Measurements from ENCODE around the gene HSD17B14. TPM values are rescaled to one million over a fixed set of nuclear protein-coding genes. Genes with fewer than 3 reads are reported as not detected.

HSD17B14 gene
- total RNA-seq, 4 donors from 2014 or later: 5.6 to 31.9 (median 8.7) TPM

- Histone ChIP-seq H3K4me3 (no peak overlapping the region), H3K27ac (no peak overlapping the region), H3K4me1 (peaks cover 0 to 2% of the 10 kb centered on the region in 2 donors), H3K9me3 (no peaks in the 10 kb centered on the region), H3K27me3 (no peaks in the 10 kb centered on the region), H3K36me3 (no peaks in the 10 kb centered on the region)
- intact Hi-C loops (cut with DNase I; ENCODE audit: low total_unique reads): loop anchor here (10.0 kb wide), 1 partner anchor 190 kb away; no protein-coding TSS in a partner anchor
- DNase-seq: no peak
- TF ChIP-seq POLR2A (IDR thresholded peaks at IDR 0.05): no peak
- TF ChIP-seq, protein P1, sequence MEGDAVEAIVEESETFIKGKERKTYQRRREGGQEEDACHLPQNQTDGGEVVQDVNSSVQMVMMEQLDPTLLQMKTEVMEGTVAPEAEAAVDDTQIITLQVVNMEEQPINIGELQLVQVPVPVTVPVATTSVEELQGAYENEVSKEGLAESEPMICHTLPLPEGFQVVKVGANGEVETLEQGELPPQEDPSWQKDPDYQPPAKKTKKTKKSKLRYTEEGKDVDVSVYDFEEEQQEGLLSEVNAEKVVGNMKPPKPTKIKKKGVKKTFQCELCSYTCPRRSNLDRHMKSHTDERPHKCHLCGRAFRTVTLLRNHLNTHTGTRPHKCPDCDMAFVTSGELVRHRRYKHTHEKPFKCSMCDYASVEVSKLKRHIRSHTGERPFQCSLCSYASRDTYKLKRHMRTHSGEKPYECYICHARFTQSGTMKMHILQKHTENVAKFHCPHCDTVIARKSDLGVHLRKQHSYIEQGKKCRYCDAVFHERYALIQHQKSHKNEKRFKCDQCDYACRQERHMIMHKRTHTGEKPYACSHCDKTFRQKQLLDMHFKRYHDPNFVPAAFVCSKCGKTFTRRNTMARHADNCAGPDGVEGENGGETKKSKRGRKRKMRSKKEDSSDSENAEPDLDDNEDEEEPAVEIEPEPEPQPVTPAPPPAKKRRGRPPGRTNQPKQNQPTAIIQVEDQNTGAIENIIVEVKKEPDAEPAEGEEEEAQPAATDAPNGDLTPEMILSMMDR (IDR thresholded peaks at IDR 0.05): peak in 1 of 4 experiments; percentile 19
Observed at GRCh38 chr19:48784527-48784926, 51.8 kb downstream of the HSD17B14 start.

- DNase-seq: peak; percentile 41 to 52
- Histone ChIP-seq H3K9me3 (no peaks in the 10 kb centered on the region), H3K27me3 (no peaks in the 10 kb centered on the region), H3K36me3 (no peaks in the 10 kb centered on the region), H3K27ac (peak overlapping the region; percentile 69 to 76), H3K4me3 (no peak overlapping the region), H3K4me1 (peaks cover 0 to 2% of the 10 kb centered on the region in 2 donors)
- intact Hi-C loops (cut with DNase I; ENCODE audit: low total_unique reads): loop anchor here (10.0 kb wide), 1 partner anchor 194 kb away; no protein-coding TSS in a partner anchor
- TF ChIP-seq POLR2A (IDR thresholded peaks at IDR 0.05): no peak
- TF ChIP-seq, protein P1 (IDR thresholded peaks at IDR 0.05): no peak
Observed at GRCh38 chr19:48780631-48781391, 55.5 kb downstream of the HSD17B14 start.

- Histone ChIP-seq H3K9me3 (no peaks in the 10 kb centered on the region), H3K4me3 (no peak overlapping the region), H3K27ac (no peak overlapping the region), H3K36me3 (no peaks in the 10 kb centered on the region), H3K27me3 (no peaks in the 10 kb centered on the region), H3K4me1 (peaks cover 0 to 2% of the 10 kb centered on the region in 2 donors)
- intact Hi-C loops (cut with DNase I; ENCODE audit: low total_unique reads): loop anchor here (10.0 kb wide), 1 partner anchor 195 kb away; no protein-coding TSS in a partner anchor
- TF ChIP-seq, protein P1 (IDR thresholded peaks at IDR 0.05): no peak
- no peak for TF ChIP-seq POLR2A (IDR thresholded peaks at IDR 0.05)
- DNase-seq: no peak
Observed at GRCh38 chr19:48779636-48780035, 56.7 kb downstream of the HSD17B14 start.

DNA sequence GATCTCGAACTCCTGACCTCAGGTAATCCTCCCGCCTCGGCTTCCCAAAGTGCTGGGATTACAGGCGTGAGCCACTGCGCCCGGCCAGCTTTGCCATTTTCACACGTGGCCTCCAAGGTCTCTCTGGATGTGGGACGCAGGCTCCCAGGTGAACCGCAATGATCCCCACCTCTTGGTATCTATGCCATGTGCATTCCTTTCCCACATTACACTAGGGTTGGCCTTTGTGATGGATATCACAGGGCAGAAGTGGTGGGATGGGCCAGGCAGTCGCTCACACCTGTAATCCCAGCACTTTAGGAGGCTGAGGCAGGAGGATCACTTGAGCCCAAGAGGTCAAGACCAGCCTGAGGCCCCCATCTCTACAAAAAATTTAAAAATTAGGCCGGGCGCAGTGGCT lies 58.6 kb downstream of the HSD17B14 start:
- H3K27ac ChIP-seq: no peak overlapping the region
- no peak for DNase-seq
- no peaks in the 10 kb centered on the region for H3K27me3 ChIP-seq
- H3K4me1 ChIP-seq: peaks cover 0 to 2% of the 10 kb centered on the region in 2 donors
- intact Hi-C loops (cut with DNase I; ENCODE audit: low total_unique reads): no loop called here
- H3K9me3 ChIP-seq: no peaks in the 10 kb centered on the region
- no peak overlapping the region for H3K4me3 ChIP-seq
- no peaks in the 10 kb centered on the region for H3K36me3 ChIP-seq
- no peak for TF ChIP-seq POLR2A (IDR thresholded peaks at IDR 0.05)
- TF ChIP-seq, protein P1 (IDR thresholded peaks at IDR 0.05): no peak

DNA sequence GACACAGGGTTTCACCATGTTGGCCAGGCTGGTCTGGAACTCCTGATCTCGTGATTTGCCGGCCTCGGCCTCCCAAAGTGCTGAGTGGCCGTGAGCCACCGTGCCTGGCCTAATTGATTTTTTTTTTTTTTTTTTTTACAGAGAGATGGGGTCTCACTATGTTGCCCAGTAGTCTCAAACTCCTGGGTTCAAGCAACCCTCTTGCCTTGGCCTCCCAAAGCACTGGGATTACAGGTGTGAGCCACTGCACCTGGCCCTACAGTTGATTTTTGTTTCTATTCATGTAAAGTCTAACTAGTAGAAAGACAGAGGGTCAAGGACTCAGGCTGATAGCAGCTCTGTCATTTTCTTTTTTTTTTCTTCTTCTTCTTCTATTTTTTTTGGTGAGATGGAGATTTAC lies 59.2 kb downstream of the HSD17B14 start:
- H3K27me3 ChIP-seq: no peaks in the 10 kb centered on the region
- H3K36me3 ChIP-seq: no peaks in the 10 kb centered on the region
- no peak overlapping the region for H3K4me3 ChIP-seq
- DNase-seq: no peak
- TF ChIP-seq, protein P1 (IDR thresholded peaks at IDR 0.05): no peak
- no peak for TF ChIP-seq POLR2A (IDR thresholded peaks at IDR 0.05)
- no peak overlapping the region for H3K27ac ChIP-seq
- no peaks in the 10 kb centered on the region for H3K9me3 ChIP-seq
- H3K4me1 ChIP-seq: peaks cover 0 to 2% of the 10 kb centered on the region in 2 donors
- intact Hi-C loops (cut with DNase I; ENCODE audit: low total_unique reads): no loop called here

Data from uterus (tissue), 4 donors.